HL-60 (cell line): ENCODE measurements around the gene JMJD1C.
A peak's percentile ranks its signal among the peaks of the same experiment; 100 is the strongest.

Experiments used
- DNase-seq, 2 experiments: peaks; one replicate each; pipeline ENCODE4 v3.0.0-alpha.2; 2010 to 2020; ENCODE audit warnings: low read depth in 1 of 2, low spot score in 1 of 2
- H3K27ac ChIP-seq: fragments of 250-450 bp; sonication (Bioruptor Pico); replicated peaks from 2 replicates; pipeline ENCODE4 v1.5.1; 2020; ENCODE audit warnings: mild to moderate bottlenecking, moderate library complexity
- H3K27me3 ChIP-seq: fragments of 250-450 bp; sonication (Bioruptor Pico); 2 replicates; pipeline ENCODE4 v1.5.1; 2021; ENCODE audit warnings: mild to moderate bottlenecking, moderate library complexity; ENCODE audit not compliant: insufficient read depth, poor library complexity, severe bottlenecking
- H3K4me3 ChIP-seq: replicated peaks from 2 replicates; pipeline ENCODE4 v1.5.1; 2011; ENCODE audit warnings: mild to moderate bottlenecking, control low read depth, low read length; ENCODE audit not compliant: insufficient read depth
- CTCF ChIP-seq: IDR thresholded peaks from one replicate; pipeline ENCODE4 v1.5.1; 2011; ENCODE audit warnings: low read length, control low read depth, inconsistent platforms; ENCODE audit not compliant: insufficient read depth
- GABPA ChIP-seq: IDR thresholded peaks from 2 replicates; pipeline ENCODE4 v1.6.1; 2012; ENCODE audit warnings: low read depth
- POLR2AphosphoS5 ChIP-seq: IDR thresholded peaks from 2 replicates; pipeline ENCODE4 v1.6.1; 2012; ENCODE audit warnings: low read depth
- REST ChIP-seq: IDR thresholded peaks from 2 replicates; pipeline ENCODE4 v1.6.1; 2012; ENCODE audit warnings: low read depth; ENCODE audit not compliant: insufficient replicate concordance
- SPI1 ChIP-seq: IDR thresholded peaks from 2 replicates; pipeline ENCODE4 v1.6.1; 2012; ENCODE audit warnings: low read depth, mild to moderate bottlenecking, borderline replicate concordance

The JMJD1C gene

GRCh38 chr10:63439607-63440006 is 26.2 kb downstream of the JMJD1C start:
- no peaks in the 10 kb centered on the region for H3K27me3 ChIP-seq
- no peak overlapping the region for H3K27ac ChIP-seq
- no peak for TF ChIP-seq POLR2AphosphoS5
- TF ChIP-seq GABPA = no peak
- TF ChIP-seq CTCF = no peak
- TF ChIP-seq REST = no peak
- TF ChIP-seq SPI1 = no peak
- no peak for DNase-seq
- H3K4me3 ChIP-seq = no peak overlapping the region

- TF ChIP-seq SPI1 = no peak
- TF ChIP-seq REST = no peak
- no peak for TF ChIP-seq POLR2AphosphoS5
- TF ChIP-seq GABPA = no peak
- no peak for TF ChIP-seq CTCF
- DNase-seq = no peak
- H3K4me3 ChIP-seq = no peak overlapping the region
- no peak overlapping the region for H3K27ac ChIP-seq
- no peaks in the 10 kb centered on the region for H3K27me3 ChIP-seq
Observed at GRCh38 chr10:63438506-63439498, 27.0 kb downstream of the JMJD1C start.

- H3K27ac ChIP-seq = no peak overlapping the region
Observed at GRCh38 chr10:63437116-63437949, 28.4 kb downstream of the JMJD1C start.

More at GRCh38 chr10:63437116-63437949, 28.4 kb downstream of the JMJD1C start:
- H3K4me3 ChIP-seq = no peak overlapping the region
- TF ChIP-seq GABPA (no peak), CTCF (no peak), REST (no peak), POLR2AphosphoS5 (no peak), SPI1 (no peak)
- H3K27me3 ChIP-seq = no peaks in the 10 kb centered on the region
- peak in 1 of 2 experiments; percentile 5 for DNase-seq
